Smooth muscle cell (in vitro differentiated cells): ENCODE measurements around the gene EFHC1. TPM values are rescaled to one million over a fixed set of nuclear protein-coding genes. Genes with fewer than 3 reads are reported as not detected.

ENCODE experiments used
- DNase-seq: peaks from one replicate; lab custom pipeline; 2025; ENCODE audit not compliant: unreplicated experiment; lab: John Stamatoyannopoulos, UW
- H2AFZ ChIP-seq: fragments of 200-600 bp; sonication (generic); 2 replicates; pipeline ENCODE4 v1.6.0; 2016; ENCODE audit warnings: antibody characterized with exemption, low read depth, mild to moderate bottlenecking
- H3F3A ChIP-seq: fragments of 200-600 bp; sonication (generic); 2 replicates; pipeline ENCODE4 v1.6.0; 2017; ENCODE audit warnings: antibody characterized with exemption, low read depth
- H3K27ac ChIP-seq: fragments of 200-600 bp; sonication (generic); 2 replicates; pipeline ENCODE4 v1.5.1; 2016; ENCODE audit warnings: low read depth, mild to moderate bottlenecking
- H3K27me3 ChIP-seq: fragments of 200-600 bp; sonication (generic); 2 replicates; pipeline ENCODE4 v1.6.1; 2016; ENCODE audit warnings: low read depth, mild to moderate bottlenecking
- H3K36me3 ChIP-seq: fragments of 200-600 bp; sonication (generic); 2 replicates; pipeline ENCODE4 v1.5.1; 2016; ENCODE audit warnings: low read depth
- H3K4me1 ChIP-seq: fragments of 200-600 bp; sonication (generic); 2 replicates; pipeline ENCODE4 v1.5.1; 2016; ENCODE audit warnings: low read depth
- H3K4me2 ChIP-seq: fragments of 200-600 bp; sonication (generic); 2 replicates; pipeline ENCODE4 v1.6.0; 2016; ENCODE audit warnings: mild to moderate bottlenecking
- H3K4me3 ChIP-seq: fragments of 200-600 bp; sonication (generic); 2 replicates; pipeline ENCODE4 v1.5.1; 2016; ENCODE audit warnings: mild to moderate bottlenecking
- H3K79me2 ChIP-seq: fragments of 200-600 bp; sonication (generic); 2 replicates; pipeline ENCODE4 v1.6.0; 2016; ENCODE audit warnings: low read depth, mild to moderate bottlenecking
- H3K9ac ChIP-seq: fragments of 200-600 bp; sonication (generic); 2 replicates; pipeline ENCODE4 v1.6.0; 2016; ENCODE audit warnings: low read depth
- H3K9me3 ChIP-seq: fragments of 200-600 bp; sonication (generic); replicated peaks from 2 replicates; pipeline ENCODE4 v1.5.1; 2016; ENCODE audit warnings: low read depth
- H4K20me1 ChIP-seq: fragments of 200-600 bp; sonication (generic); 2 replicates; pipeline ENCODE4 v1.6.0; 2016; ENCODE audit warnings: low read depth
- CTCF ChIP-seq: fragments of 200-600 bp; sonication (generic); IDR thresholded peaks from 2 replicates; pipeline ENCODE4 v1.5.1; 2017; ENCODE audit warnings: borderline replicate concordance, mild to moderate bottlenecking, antibody characterized with exemption; ENCODE audit not compliant: insufficient read depth, poor library complexity, severe bottlenecking
- WGBS: methylation state at CpG from one replicate; pipeline ENCODE4 v1.1.7; 2016; ENCODE audit warnings: low lambda C conversion rate; 5-methylcytosine and 5-hydroxymethylcytosine counted together
- polyA plus RNA-seq: library from polyadenylated mRNA; unstranded; fragments of >200 nt; fragmentation: Nextera tagmentation; extraction: Ambion mirVana; gene quantifications from 2 replicates; pipeline ENCODE4 v1.2.1, GENCODE V29; 2016
- total RNA-seq: library from RNA; depleted of rRNA; stranded (reverse); fragments of >200 nt; gene quantifications from 2 replicates; pipeline ENCODE4 v1.2.3, GENCODE V29; 2014

The EFHC1 gene
- total and polyA plus RNA-seq, 2 experiments from 2014 or later = 11.0 to 25.9 TPM

- TF ChIP-seq CTCF = no peak
- Histone ChIP-seq H3K36me3 (no peaks in the 10 kb centered on the region), H3K9me3 (no peaks in the 10 kb centered on the region), H4K20me1 (no peaks in the 10 kb centered on the region), H2AFZ (no peak overlapping the region), H3K4me2 (peak overlapping the region; percentile 69), H3F3A (peaks cover 41% of the 10 kb centered on the region), H3K4me3 (no peak overlapping the region), H3K4me1 (peaks cover 28% of the 10 kb centered on the region), H3K27me3 (no peaks in the 10 kb centered on the region), H3K79me2 (peaks cover 23% of the 10 kb centered on the region), H3K27ac (peak overlapping the region; percentile 97), H3K9ac (no peak overlapping the region)
- 98% methylated on average over 3 of the region's 3 CpGs for WGBS
- no peak for DNase-seq
Observed at GRCh38 chr6:52516943-52517342, 96.8 kb downstream of the EFHC1 start.

GRCh38 chr6:52517502-52518278 lies 97.5 kb downstream of the EFHC1 start:
- peak; percentile 43 for DNase-seq
- Histone ChIP-seq H3K9ac (peak overlapping the region; percentile 69), H4K20me1 (no peaks in the 10 kb centered on the region), H3K9me3 (no peaks in the 10 kb centered on the region), H3F3A (peaks cover 36% of the 10 kb centered on the region), H3K36me3 (no peaks in the 10 kb centered on the region), H2AFZ (peak overlapping the region; percentile 66), H3K4me3 (peak overlapping the region; percentile 20), H3K27me3 (no peaks in the 10 kb centered on the region), H3K4me1 (peaks cover 21% of the 10 kb centered on the region), H3K27ac (peak overlapping the region; percentile 97), H3K4me2 (peak overlapping the region; percentile 69), H3K79me2 (peaks cover 23% of the 10 kb centered on the region)
- WGBS = 17% methylated on average over 14 of the region's 14 CpGs
- TF ChIP-seq CTCF = no peak

- no peak for TF ChIP-seq CTCF
- no peaks in the 10 kb centered on the region for H3K36me3 ChIP-seq
- no peaks in the 10 kb centered on the region for H3K9me3 ChIP-seq
- no peak overlapping the region for H2AFZ ChIP-seq
- 86% methylated on average over 13 of the region's 13 CpGs for WGBS
- H3F3A ChIP-seq = peaks cover 33% of the 10 kb centered on the region
- H4K20me1 ChIP-seq = no peaks in the 10 kb centered on the region
- H3K27ac ChIP-seq = peak overlapping the region; percentile 97
- DNase-seq = no peak
- peaks cover 23% of the 10 kb centered on the region for H3K79me2 ChIP-seq
- H3K27me3 ChIP-seq = no peaks in the 10 kb centered on the region
- peak overlapping the region; percentile 69 for H3K4me2 ChIP-seq
- peaks cover 16% of the 10 kb centered on the region for H3K4me1 ChIP-seq
- H3K4me3 ChIP-seq = peak overlapping the region; percentile 20
- H3K9ac ChIP-seq = peak overlapping the region; percentile 69
Observed at GRCh38 chr6:52518279-52518945, 98.3 kb downstream of the EFHC1 start.
